GM21381 (cell line): ENCODE measurements around the gene ELOB.

Experiments
- ATAC-seq: cut with Tn5 transposase; IDR thresholded peaks from one replicate; pipeline ENCODE4 v1.9.1; 2021; ENCODE audit warnings: mild to moderate bottlenecking, moderate library complexity; ENCODE audit not compliant: unreplicated experiment

Gene ELOB

DNA sequence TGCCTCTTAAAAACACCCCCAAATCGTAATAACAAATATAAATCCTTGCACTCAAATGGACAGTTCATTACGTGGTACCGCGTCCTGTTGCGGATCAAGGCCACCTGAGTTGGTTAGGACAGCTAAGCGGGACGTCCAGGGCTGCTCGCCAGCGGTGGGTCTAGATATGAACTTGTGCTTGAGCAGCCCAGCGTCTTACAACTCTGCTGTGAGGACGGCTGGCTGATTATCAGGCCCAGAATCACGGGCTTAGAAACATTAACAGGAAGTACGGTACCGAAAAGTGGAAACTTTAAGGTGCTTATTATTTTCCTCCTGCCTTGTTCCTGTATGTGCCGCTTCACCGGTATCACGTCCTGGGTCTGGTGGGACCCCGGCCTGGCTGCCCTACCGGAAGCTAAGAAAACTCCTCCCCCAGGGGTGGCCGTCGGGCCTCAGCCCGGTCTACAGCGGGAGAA, 25.5 kb downstream of the ELOB start:
- no peak for ATAC-seq

DNA sequence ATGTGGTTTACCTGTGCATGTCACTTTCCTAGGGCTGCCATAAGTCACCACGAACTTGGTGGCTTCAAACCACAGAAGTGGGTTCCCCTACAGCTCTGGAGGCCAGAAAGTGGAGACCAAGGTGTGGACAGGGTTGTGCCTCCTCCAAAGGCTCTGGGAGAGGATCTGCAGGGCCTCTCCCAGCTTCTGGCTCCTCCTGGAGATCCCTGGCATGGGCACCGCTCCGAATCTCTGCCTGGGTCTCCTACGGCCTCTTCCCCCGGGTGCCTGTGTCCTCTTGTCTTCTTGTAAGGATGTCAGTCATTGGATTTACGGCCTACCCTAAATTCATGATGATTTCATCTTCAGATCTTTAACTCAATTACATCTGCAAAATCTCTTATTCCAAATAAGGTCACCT, 27.1 kb downstream of the ELOB start:
- no peak for ATAC-seq

DNA sequence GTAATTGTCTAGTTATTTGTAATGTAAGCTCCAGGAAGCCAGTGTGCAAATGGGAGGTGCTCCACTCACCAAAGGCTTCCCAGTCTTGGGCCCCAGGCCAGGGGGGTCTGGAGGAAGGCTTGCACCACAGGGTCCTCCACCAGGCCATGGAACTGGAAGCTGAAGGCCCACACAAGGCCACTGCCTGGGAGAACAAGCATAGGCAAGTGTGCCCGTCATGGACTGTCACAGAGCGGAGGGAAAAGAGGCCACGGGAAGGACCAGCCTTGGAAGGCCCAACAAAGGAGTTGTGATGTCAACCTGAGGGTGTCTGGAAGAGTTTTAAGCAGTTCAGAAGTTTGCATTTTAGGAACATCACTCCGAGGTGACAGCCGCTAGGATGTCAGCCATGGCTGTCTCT, 27.6 kb downstream of the ELOB start:
- no peak for ATAC-seq

DNA sequence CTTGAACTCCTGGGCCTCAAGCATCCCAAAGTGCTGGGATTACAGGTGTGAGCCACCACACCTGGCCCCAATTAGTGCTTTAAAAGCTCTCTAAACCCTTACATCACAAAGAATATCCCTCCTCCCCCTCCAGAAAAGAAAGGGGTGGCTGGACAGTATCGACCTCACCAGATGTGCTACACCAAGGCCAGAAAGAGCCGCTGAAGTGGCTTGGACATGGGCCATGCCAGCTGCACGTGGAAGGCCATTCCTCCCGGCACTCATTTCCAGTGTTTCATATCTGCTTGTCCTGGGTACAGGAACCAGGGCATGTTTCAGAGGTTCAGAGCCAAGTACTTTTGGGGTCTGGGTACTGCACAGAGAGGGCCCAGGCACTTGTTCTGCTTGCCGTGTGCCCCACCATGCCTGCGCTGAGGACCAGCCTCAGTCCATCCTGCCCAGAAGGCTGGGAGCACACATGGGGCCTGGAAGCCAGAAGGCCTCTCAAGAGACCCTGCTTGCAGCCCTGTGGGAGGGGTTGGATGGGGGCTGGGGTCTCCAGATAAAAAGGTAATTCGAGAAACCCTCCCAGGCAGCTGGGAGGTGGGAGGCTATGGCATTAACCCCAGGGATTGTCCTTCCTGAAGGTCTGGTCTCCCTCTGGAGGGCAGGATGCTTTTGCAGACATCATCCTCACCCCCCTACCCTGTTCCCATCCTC, 28.2 kb downstream of the ELOB start:
- ATAC-seq: no peak

DNA sequence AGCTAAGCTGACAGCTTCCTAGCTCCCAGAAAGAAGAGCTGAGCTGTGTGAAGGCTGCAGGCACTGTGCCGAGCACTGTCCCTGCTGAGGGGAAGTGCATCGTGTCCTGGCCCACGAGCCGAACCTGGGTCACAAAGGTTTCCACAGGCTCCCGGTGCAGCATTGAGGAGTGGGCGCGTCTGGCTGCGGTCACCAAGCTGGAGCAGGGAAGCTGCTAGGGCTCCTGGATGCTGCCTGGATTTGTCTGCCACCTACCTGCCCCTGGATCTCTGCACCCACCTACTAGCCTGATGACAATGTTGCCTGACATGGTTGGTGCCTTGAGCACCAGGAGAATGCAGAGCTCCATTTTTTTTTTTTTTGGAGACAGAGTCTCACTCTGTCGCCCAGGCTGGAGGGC, 31.1 kb downstream of the ELOB start:
- ATAC-seq: no peak

DNA sequence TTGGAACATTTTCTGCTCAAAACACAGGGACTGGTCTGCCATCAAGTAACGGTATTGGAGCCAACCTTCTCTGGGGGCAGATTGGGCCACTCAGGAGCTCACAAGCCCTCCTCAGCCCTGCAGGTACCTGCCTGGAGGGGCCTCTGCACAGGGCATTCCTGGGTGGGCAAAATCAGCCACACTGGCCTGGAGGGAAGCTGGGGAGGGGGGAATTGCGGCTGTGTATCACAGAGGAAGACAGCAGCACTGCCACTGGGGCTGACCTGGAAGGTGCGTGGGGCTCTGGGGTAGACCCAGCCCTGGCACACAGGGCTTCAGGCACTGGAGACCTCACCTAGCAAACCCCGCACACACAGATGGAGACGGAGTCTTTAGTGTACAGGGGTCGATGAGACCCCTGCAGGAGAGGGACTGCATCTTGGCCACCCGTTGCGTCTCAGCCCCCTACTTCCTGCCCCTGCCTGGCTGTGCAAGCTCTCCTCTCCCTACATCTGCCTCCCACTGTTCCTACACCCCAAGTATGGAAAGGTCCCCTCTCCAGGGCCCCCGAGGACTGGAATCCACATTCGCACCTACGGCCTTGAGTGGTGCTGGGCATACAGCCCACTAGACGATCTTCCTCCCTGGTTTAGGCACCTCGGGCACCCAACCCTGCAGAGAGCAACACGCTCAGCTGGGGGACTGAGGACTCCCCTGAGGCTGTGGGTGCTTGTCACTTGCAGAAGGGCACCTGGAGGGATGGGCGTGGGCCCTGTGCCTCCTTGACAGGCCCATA, 31.8 kb downstream of the ELOB start:
- no peak for ATAC-seq

DNA sequence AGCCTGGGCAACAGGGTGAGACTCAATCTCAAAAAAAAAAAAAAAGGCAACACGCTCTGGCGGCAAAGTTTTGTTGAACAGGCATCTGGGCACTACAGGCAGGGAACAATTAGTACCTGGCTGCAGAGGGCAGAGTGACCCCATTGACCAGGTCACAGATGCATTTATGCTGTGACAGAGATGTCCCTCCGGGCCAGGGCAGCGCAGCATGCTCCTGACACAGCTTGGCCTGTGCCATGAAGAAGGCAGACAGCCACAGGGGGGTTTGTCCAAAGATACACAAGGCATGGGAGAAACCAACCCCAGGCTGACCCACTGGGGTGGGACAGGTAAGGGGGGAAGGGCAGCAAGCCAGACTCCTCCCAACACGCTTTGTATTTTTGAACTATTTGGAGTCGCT, 32.4 kb downstream of the ELOB start:
- no peak for ATAC-seq

DNA sequence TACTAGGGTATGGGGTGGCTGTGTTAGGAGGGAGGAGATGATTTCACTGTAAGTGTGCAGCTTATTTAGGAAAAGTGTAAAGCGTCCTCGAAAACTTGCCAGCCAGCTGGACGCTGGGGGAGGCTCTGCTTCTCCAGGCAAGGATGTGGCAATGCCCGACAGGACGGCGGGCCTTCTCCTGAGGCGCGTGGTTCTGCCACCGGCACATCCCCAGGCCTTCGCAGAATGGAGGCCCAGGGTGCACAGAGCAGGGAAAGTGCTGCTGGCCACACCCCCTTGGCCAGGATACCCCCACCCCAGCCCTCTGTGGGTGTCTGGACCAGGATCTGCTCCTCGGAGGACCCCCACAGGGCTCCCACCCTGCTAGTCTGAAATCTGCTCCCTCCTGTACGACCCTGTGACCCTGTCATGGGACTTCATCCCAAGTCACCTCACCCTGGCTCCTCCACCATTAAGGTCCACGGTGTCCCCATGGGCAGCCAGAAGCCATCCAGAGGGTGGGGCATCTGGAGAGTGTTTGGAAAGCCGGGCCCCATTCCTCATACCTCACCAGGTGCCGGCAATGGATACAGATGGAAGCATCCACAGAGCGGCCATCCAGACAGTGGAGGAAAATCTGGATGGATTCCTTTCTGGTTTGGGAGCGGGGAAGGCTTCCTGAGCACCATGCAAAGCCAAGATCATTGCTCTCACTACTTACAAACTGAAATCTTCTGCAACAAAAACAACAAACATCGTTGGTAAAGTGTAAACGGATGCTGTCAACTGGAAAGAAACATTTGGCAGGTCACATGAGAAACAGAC, 33.9 kb downstream of the ELOB start:
- ATAC-seq: no peak

DNA sequence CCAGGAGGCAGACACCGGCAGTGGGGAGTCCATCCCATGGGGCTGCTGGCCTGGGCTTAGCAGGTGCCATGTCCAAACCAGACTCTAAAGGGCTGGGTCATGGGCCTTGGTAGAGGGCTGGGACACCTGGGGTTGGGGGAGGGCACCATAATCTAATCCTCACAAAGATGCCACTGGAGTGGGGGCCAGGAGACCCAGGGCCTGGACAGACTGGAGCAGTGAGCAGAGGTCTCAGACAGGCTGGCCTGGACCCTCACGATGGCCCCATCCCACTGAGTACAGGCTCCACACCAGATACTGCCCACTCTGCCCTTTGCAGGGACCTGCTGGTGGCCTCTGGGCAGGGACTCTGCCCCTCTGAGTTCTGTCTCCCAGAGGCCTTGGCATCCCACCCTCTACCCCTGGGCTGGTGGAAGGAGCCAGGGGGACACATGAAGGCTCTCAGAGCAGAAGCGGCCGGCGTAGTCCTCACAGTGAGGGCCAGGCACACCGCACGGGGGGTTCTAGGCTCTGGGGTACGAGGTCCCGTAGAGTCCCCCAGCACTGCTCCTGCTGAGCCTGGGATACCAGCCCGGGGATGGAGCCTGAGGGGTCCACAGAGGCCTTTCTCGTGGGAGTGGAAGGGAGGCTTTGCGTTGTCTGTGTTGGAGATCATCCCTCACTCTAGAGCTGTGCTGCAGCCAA, 34.6 kb downstream of the ELOB start:
- ATAC-seq: no peak

DNA sequence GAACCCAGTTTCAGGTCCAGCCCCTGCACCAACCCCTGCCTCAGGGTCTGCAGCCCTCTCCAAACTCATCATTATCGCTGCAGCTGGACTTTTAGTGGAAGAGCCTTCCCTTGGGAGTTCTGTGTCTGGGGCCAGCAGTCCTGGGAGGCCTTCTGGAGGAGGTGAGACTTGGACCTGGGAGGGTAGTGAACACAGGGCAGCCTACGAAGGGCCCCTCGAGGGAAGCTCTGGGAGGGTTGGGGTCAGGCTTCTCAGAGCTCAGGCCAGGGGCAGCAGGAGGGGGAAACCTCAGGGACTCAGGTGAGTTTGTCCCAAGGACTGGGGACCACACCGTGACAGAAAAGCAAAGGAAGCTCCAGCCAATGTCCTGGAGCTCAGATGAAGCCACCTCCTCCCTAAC, 35.9 kb downstream of the ELOB start:
- ATAC-seq: no peak

DNA sequence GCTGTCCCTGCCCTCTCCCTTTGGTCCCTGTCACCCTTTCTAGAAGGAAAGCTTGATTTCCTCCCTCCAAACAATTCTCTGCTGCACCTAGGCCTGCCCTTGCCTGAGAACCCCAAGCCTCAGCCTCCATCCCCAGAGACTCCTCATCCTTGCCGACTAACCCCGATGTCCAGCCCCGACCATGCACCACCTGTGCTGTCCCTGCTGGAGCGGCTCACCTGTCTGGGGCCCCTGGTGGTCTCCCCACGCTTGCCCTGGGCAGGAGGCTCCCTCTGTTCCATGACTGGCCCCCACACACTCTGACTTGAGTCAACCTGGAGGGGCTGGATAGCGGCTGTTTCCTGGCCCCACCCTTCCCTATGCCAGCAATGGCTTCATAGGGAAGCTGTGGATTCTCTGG, 36.6 kb downstream of the ELOB start:
- ATAC-seq: no peak

DNA sequence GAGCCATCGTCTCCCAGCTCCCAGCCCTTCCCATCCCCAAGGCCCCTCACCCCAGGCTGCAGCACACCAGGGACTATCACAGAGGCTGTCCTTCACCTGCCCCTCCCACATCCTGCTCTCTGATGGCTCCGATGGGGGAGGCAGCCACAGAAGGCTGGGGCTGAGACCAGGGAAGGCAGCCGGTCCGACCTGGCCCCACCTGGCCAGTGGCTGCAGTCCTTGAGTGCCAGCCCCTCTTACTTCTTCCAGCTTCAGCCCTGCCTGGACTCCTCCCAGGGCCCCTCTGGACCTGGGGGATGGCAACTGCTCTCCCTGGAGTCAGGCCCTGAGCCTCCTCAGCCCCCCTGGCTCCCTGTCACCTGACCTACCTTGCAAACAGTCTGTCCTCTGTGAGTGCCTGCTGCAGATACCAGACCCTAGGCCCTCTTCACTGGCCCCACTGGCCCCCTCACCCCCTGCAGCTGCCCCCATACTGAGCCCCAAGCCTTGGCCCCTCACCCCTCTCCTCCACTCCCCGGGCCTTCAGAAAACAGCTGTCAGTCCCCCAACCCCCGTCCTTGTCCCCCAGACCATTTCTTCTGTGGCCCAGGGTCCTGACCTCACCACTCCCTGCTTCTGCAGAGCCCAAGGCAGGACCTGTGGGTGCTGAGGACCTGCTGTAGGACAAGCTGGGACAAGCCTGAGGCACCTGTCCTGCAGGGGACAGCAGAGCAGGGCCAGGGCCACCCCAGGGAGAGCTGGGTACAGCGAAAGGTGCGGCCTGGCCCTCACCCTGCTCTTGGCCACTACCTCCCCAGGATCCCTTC, 37.3 kb downstream of the ELOB start:
- no peak for ATAC-seq

DNA sequence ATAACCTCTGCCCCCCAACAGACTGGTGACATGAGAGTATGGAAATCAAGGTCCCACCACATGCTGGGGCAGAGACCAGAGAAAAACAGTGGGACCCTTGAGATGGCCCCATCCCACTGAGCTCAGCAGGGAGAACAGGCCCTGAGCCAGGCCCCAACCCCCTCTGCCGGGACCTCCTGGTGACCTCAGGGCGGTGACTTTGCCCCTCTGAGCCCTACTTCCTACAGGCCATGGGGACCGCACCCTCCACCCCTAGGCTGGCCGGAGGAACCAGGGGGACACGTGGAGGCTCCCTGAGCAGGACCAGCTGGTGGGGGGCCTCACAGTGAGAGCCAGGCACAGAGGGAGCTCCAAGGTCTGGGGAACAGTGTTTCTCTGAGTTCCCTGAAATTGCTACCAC, 38.5 kb downstream of the ELOB start:
- ATAC-seq: no peak

DNA sequence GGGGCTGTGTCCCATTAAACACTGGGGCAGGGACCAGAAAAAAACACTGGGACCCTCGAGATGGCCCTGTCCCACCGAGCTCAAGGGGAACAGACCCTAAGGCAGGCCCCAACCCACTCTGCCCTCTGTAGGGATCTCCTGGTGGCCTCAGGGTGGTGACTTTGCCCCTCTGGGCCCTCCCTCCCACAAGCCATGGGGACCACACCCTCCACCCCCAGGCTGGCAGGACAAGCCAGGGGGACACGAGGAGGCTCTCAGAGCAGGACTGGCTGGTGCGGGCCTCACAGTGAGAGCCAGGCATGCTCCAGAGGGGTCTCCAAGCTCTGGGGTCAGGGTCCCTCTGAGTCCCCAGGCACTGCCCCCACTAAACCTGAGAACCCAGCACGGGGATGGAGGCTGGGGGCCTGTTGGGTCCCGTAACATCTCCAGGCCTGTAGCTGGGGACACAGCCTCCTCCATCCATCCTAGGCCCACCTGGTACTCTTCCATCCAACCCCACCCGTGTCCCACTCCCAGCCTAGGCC, 39.1 kb downstream of the ELOB start:
- ATAC-seq: no peak

DNA sequence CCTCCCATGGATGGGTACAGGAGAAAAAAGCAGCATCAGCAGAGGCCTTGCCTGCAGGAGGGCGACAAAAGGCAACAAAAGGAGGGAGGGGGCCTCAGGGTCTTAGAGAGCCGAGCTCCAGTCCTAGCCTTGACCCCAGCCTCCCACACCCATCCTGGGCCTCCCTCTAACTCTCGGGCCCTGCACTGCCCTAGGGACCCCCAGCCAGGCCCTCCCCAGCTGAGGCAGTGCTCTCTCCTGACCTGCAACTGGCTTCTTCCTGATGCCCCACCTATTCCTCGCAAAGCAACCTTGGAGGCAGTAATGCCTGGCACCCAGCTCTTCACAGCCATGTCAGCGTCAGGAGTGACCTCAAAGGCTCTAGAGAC, 39.9 kb downstream of the ELOB start:
- ATAC-seq: no peak

DNA sequence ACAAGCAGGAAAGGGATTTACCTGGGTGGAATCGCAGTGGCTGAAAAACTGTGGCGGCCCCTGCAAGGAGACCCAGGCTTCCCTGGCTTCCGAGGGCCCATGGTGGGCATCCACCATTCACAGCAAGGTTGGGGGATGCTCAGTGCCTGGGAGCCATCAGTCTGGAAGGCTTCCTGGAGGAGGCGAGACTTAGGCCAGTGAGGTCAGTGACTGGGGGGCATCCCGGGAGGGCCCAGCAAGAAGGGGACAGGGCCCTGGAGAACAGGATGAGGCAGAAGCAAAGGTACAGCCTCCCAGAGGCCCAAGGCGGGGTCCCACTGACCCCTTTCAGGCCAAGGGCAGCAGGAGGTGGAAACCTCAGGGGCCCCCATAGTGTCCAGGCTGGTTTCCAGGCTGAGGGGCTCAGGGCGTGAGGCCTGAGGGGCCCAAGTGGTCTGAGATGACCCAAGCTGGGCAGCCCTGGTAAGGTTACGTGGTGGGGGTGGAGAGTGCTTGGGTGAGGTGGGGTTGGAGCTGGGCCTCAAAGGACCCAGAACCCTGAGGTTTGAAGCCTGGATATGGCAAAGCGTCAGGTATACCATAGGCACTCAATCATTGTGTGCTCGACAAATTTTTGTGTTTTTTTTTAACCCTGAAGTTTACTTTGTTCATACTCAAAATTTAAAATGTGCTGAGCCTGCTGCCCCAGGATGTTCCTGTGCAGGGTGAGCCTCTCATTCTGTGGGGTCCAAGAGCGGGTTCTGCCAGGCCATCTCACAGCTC, 40.4 kb downstream of the ELOB start:
- ATAC-seq: no peak

DNA sequence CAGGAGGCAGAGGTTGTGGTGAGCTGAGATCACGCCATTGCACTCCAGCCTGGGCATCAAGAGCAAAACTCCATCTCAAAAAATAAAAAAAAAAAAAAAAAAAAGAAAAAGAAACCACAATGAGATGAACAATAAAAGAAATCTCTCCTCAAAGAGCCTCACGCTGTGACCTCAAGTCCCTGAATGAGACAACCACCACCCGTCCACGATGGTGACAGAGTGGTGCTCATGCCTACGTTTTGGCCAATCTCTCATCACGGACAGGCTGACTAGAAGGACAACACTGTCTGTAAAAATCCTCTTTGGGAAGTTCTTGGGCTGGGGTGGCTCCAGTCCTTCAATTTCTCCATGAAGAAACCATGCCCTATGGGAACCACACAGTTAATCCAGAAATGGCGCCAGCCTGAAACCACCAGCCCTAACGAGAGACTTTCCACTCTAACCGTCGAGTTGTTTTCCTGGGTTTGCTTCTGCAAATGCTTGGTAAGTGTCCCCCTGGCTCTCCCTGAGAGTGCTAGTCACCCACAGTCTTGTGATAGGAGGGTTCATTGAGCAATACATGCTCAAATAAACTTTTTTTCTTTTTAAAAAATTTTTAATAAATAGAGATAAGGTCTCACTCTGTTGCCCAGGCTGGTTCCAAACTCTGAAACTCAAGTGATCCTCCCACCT, 42.1 kb downstream of the ELOB start:
- no peak for ATAC-seq

DNA sequence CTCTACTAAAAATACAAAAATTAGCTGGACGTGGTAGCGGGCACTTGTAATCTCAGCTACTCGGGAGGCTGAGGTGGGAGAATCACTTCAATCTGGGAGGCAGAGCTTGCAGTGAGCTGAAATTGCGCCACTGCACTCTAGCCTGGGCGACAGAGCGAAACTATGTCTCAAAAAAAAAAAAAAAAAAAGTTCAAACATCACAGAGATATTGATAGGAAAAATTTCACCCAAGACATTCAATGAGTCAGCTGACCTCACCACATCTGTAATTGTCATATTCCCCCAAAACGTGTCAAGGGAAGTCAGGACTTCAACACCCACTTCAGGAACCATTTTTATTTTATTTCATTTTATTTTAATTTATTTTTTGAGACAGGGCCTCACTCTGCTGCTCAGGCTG, 49.0 kb downstream of the ELOB start:
- no peak for ATAC-seq

DNA sequence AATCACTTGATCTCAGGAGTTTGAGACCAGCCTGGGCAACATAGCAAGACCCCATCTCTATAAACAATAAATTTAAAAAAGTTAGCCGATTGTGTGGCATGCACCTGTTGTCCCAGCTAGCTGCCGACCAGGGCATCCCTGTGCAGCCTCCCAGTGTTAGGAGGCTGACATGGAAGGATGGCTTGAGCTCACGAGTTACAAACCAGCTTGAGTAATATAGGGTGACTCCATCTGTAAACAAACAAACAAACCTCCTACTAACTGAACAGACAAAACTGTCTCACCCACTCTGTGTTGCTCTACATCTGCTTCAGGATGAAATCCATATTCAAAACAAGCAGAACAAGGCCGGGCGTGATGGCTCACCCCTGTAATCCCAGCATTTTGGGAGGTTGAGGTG, 50.2 kb downstream of the ELOB start:
- no peak for ATAC-seq
